Gastroesophageal sphincter (tissue), 3 donors: Measurements from ENCODE around the gene PLG.

ENCODE experiments used
- EP300 ChIP-seq: sonication (generic); formaldehyde crosslinking; IDR thresholded peaks from one replicate; pipeline ENCODE4 v1.6.1; 2017; ENCODE audit warnings: antibody characterized with exemption, mild to moderate bottlenecking
- POLR2A ChIP-seq, 2 donors: fragments of 450-650 bp; IDR thresholded peaks; one replicate each; pipeline ENCODE4 v1.6.1; 2017; ENCODE audit warnings: antibody characterized with exemption in 2 of 2, mild to moderate bottlenecking in 2 of 2, moderate library complexity in 1 of 2
- POLR2AphosphoS5 ChIP-seq: sonication (generic); formaldehyde crosslinking; IDR thresholded peaks from one replicate; pipeline ENCODE4 v1.6.1; 2017; ENCODE audit warnings: antibody characterized with exemption
- TF ChIP-seq, protein P1 (sequence below), 4 experiments: fragments of 200-600 bp in 2 of 4; fragments of 450-650 bp in 2 of 4; sonication (generic) in 1 of 4; IDR thresholded peaks; one replicate each; pipeline ENCODE4 v1.5.1; 2017 to 2019; ENCODE audit warnings: antibody characterized with exemption in 4 of 4, mild to moderate bottlenecking in 2 of 4, moderate library complexity in 2 of 4

DNA sequence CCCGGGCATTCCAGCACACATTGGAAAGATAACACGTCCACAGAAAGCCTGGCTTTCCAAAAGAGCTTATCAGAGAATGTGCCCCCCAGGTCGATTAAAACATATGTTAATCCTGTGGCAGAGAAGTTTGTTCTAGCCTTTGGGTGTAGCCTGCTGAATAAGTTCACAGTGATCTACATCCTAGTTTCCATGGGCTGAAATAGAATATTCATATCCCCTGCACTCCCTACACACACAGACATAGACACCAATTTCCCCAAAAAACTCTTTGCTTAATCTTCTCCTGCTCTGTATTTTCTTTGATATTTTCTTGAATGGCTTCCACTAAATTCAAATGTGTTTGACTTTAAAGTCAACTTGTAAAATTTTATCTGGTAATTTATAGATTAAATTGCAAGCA, 39.6 kb upstream of the PLG start:
- TF ChIP-seq EP300, result no peak
- TF ChIP-seq, protein P1, sequence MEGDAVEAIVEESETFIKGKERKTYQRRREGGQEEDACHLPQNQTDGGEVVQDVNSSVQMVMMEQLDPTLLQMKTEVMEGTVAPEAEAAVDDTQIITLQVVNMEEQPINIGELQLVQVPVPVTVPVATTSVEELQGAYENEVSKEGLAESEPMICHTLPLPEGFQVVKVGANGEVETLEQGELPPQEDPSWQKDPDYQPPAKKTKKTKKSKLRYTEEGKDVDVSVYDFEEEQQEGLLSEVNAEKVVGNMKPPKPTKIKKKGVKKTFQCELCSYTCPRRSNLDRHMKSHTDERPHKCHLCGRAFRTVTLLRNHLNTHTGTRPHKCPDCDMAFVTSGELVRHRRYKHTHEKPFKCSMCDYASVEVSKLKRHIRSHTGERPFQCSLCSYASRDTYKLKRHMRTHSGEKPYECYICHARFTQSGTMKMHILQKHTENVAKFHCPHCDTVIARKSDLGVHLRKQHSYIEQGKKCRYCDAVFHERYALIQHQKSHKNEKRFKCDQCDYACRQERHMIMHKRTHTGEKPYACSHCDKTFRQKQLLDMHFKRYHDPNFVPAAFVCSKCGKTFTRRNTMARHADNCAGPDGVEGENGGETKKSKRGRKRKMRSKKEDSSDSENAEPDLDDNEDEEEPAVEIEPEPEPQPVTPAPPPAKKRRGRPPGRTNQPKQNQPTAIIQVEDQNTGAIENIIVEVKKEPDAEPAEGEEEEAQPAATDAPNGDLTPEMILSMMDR (IDR thresholded peaks at IDR 0.05), result no peak
- no peak for TF ChIP-seq POLR2AphosphoS5
- no peak for TF ChIP-seq POLR2A (IDR thresholded peaks at IDR 0.05)
